HepG2 (cell line): Measurements from ENCODE around the gene ACTR1A. TPM values are rescaled to one million over a fixed set of nuclear protein-coding genes. Genes with fewer than 3 reads are reported as not detected.

Source experiments
- NFAT5 ChIP-seq: sonication (generic); formaldehyde crosslinking; IDR thresholded peaks from 2 replicates; pipeline ENCODE4 v1.4.0; 2020; ENCODE audit warnings: missing genetic modification reagents
- NR2F2 ChIP-seq: IDR thresholded peaks from 2 replicates; pipeline ENCODE4 v1.6.1; 2012; ENCODE audit warnings: low read depth, inconsistent platforms, borderline replicate concordance
- REST ChIP-seq, 2 experiments: IDR thresholded peaks; 2 replicates each; pipeline ENCODE4 v1.6.1; 2011 to 2012; ENCODE audit warnings: low read length in 2 of 2, borderline replicate concordance in 1 of 2, low read depth in 1 of 2, mild to moderate bottlenecking in 1 of 2, moderate library complexity in 1 of 2
- SIN3A ChIP-seq: IDR thresholded peaks from 2 replicates; pipeline ENCODE4 v1.6.1; 2011; ENCODE audit warnings: low read depth, mild to moderate bottlenecking, control low read depth, low read length, borderline replicate concordance
- SIX4 ChIP-seq: sonication (generic); formaldehyde crosslinking; IDR thresholded peaks from 2 replicates; pipeline ENCODE4 v1.4.0; 2020; ENCODE audit warnings: missing genetic modification reagents
- ZFP37 ChIP-seq: sonication (generic); formaldehyde crosslinking; IDR thresholded peaks from 2 replicates; pipeline ENCODE4 v1.4.0; 2020; ENCODE audit warnings: missing genetic modification reagents, borderline replicate concordance
- ZNF143 ChIP-seq: sonication (generic); formaldehyde crosslinking; IDR thresholded peaks from 2 replicates; pipeline ENCODE4 v1.4.0; 2020; ENCODE audit warnings: missing genetic modification reagents
- ZNF318 ChIP-seq: sonication (generic); formaldehyde crosslinking; IDR thresholded peaks from 2 replicates; pipeline ENCODE4 v1.4.0; 2020; ENCODE audit warnings: mild to moderate bottlenecking, missing genetic modification reagents
- polyA plus RNA-seq, 8 experiments: library from polyadenylated mRNA; depleted of rRNA in 3 of 8; stranded (reverse) in 7 of 8; unstranded in 1 of 8; fragments of >200 nt; fragmentation: Illumina TruSeq in 4 of 8; extraction: Trizol in 4 of 8; gene quantifications; 2 replicates each; pipeline versions ENCODE4 v1.2.1 to v1.2.3, GENCODE V29; 2011 to 2016; ENCODE audit warnings: low read depth in 4 of 8, missing spikeins in 1 of 8, mixed read lengths in 1 of 8; ENCODE audit not compliant: insufficient read depth in 1 of 8
- total RNA-seq, 5 experiments: library from RNA; depleted of rRNA; stranded (reverse); fragments of >200 nt; fragmentation: Illumina TruSeq; extraction: Trizol; gene quantifications; 2 replicates each; pipeline ENCODE4 v1.2.3, GENCODE V29; 2016; ENCODE audit warnings: low read depth in 1 of 5

The ACTR1A gene
- total and polyA plus RNA-seq, 2 of the 13 experiments (the other 11 are each of a cell fraction or from before 2014, with no cell fraction given), result 59.6 to 62.8 TPM

GRCh38 chr10:102461187-102462054, 41.1 kb downstream of the ACTR1A start (continued):
- TF ChIP-seq SIN3A (peak; percentile 61; the same call in 1 of the 2 replicates), ZNF318 (CRISPR knock-in tag) (0 out of 2 replicates have a peak, but pooled peaks have one; percentile 12), SIX4 (no peak), REST (IDR thresholded peaks at IDR 0.05; ENCODE audit: borderline replicate concordance in 1 of 2, low read depth in 1 of 2, low read length in 2 of 2) (peak; percentile 26 to 88), ZFP37 (no peak), NR2F2 (no peak), ZNF143 (peak; percentile 52; the same call in 1 of the 2 replicates), NFAT5 (CRISPR knock-in tag) (0 out of 2 replicates have a peak, but pooled peaks have one; percentile 53)
